Measurements from ENCODE around the gene MBD3L5. TPM values are rescaled to one million over a fixed set of nuclear protein-coding genes. Genes with fewer than 3 reads are reported as not detected.

MBD3L5 gene
- total RNA-seq, 1 experiment from 2014 or later, result not detected

DNA sequence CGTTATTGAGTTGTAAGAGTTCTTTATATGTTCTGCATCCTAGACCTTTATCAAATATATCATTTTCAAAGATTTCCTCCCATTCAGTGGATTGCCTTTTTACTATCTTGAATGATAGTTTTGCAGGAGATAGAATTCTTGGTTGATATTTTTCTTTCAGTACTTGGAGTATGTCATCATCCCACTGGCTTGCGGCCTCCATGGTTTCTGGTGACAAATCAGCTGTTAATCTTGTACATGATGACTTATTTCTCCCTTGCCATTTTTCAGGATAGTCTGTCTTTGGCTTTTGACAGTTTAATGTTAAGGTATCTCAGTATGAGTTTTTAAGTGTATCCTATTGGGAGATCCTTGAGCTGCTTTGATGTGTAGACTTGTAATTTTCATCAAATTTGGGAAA lies 47.6 kb downstream of the MBD3L5 start:
- in situ Hi-C loops (cut with HindIII; ENCODE audit: low sequenced_read_pairs), result no loop called here
- no peak for DNase-seq (ENCODE audit: low spot score)

Other genes with a start within 250 kb of the MBD3L5 start
- not detected in 2 replicates for gene ADGRE1, start 143.0 kb upstream of the MBD3L5 start, total RNA-seq (2014; rRNA removed; shearing (Covaris generic))
- gene MBD3L2B, start 9.1 kb upstream of the MBD3L5 start, total RNA-seq (2014; rRNA removed; shearing (Covaris generic)), result 11.6 TPM in 1 of 2 replicates, not detected in the other
- not detected in 2 replicates for gene MBD3L4, start 9.6 kb downstream of the MBD3L5 start, total RNA-seq (2014; rRNA removed; shearing (Covaris generic))
- 2.3 and 9.6 TPM in 2 replicates for gene MBD3L2, start 18.7 kb downstream of the MBD3L5 start, total RNA-seq (2014; rRNA removed; shearing (Covaris generic))
- gene MBD3L3, start 28.1 kb downstream of the MBD3L5 start, total RNA-seq (2014; rRNA removed; shearing (Covaris generic)), result 2.6 TPM in 1 of 2 replicates, not detected in the other
- gene ZNF557, start 39.1 kb downstream of the MBD3L5 start, total RNA-seq (2014; rRNA removed; shearing (Covaris generic)), result 7.9 and 14.6 TPM in 2 replicates